Liver (tissue), 9 donors: ENCODE data around the gene PDCL2. TPM values are rescaled to one million over a fixed set of nuclear protein-coding genes. Genes with fewer than 3 reads are reported as not detected.

ENCODE experiments used
- DNase-seq: peaks from one replicate; pipeline ENCODE4 v3.0.0-alpha.2; 2017; ENCODE audit warnings: low spot score
- H3K27ac ChIP-seq, 2 donors: one replicate each; pipeline ENCODE4 v1.7.0; 2013; ENCODE audit warnings: inconsistent platforms in 2 of 2, low read length in 2 of 2, control low read depth in 1 of 2, low read depth in 1 of 2, mild to moderate bottlenecking in 1 of 2
- H3K27me3 ChIP-seq, 4 donors: one replicate each; pipeline versions ENCODE4 v1.6.1 to v1.7.0; 2013; ENCODE audit warnings: low read length in 3 of 4, inconsistent platforms in 1 of 4, mild to moderate bottlenecking in 1 of 4, moderate library complexity in 1 of 4; ENCODE audit not compliant: control insufficient read depth in 4 of 4, insufficient read depth in 4 of 4
- H3K36me3 ChIP-seq, 4 donors: one replicate each; pipeline versions ENCODE4 v1.6.1 to v1.7.0; 2013; ENCODE audit warnings: low read length in 3 of 4, mild to moderate bottlenecking in 3 of 4, low read depth in 1 of 4, moderate library complexity in 1 of 4; ENCODE audit not compliant: control insufficient read depth in 4 of 4, insufficient read depth in 3 of 4
- H3K4me1 ChIP-seq, 4 donors: one replicate each; pipeline versions ENCODE4 v1.6.1 to v1.7.0; 2013; ENCODE audit warnings: low read length in 3 of 4, mild to moderate bottlenecking in 3 of 4, moderate library complexity in 1 of 4; ENCODE audit not compliant: control insufficient read depth in 4 of 4, insufficient read depth in 4 of 4
- H3K4me3 ChIP-seq, 3 donors: one replicate each; pipeline versions ENCODE4 v1.6.1 to v1.7.0; 2013; ENCODE audit warnings: low read length in 3 of 3, control low read depth in 1 of 3, low read depth in 1 of 3, mild to moderate bottlenecking in 1 of 3
- H3K9ac ChIP-seq, 2 donors: one replicate each; pipeline ENCODE4 v1.7.0; 2013; ENCODE audit warnings: low read length in 2 of 2, mild to moderate bottlenecking in 2 of 2, moderate library complexity in 2 of 2, control low read depth in 1 of 2, low read depth in 1 of 2
- H3K9me3 ChIP-seq, 4 donors: one replicate each; pipeline versions ENCODE4 v1.6.1 to v1.7.0; 2013; ENCODE audit warnings: low read length in 3 of 4; ENCODE audit not compliant: control insufficient read depth in 4 of 4
- CTCF ChIP-seq: fragments of 150-350 bp; IDR thresholded peaks from 2 replicates; pipeline ENCODE4 v1.5.1; 2017; ENCODE audit warnings: improper control_type of control experiment, low read depth, low read length; ENCODE audit not compliant: missing input control
- FOXA1 ChIP-seq: IDR thresholded peaks from 2 replicates; pipeline ENCODE4 v1.6.1; 2016; ENCODE audit warnings: antibody characterized with exemption
- FOXA2 ChIP-seq: IDR thresholded peaks from 2 replicates; pipeline ENCODE4 v1.6.1; 2016; ENCODE audit warnings: antibody characterized with exemption
- HNF4A ChIP-seq, 2 donors: conservative IDR thresholded peaks; 2 replicates each; pipeline ENCODE4 v1.6.1; 2016; ENCODE audit warnings: antibody characterized with exemption in 2 of 2, mild to moderate bottlenecking in 2 of 2
- JUND ChIP-seq, 2 donors: IDR thresholded peaks; 2 replicates each; pipeline ENCODE4 v1.6.1; 2016; ENCODE audit warnings: antibody characterized with exemption in 2 of 2
- NR2F2 ChIP-seq: IDR thresholded peaks from 2 replicates; pipeline ENCODE4 v1.6.1; 2016; ENCODE audit warnings: antibody characterized with exemption
- RAD21 ChIP-seq, 2 donors: IDR thresholded peaks; 2 replicates each; pipeline ENCODE4 v1.6.1; 2016; ENCODE audit warnings: antibody characterized with exemption in 2 of 2, mild to moderate bottlenecking in 2 of 2
- REST ChIP-seq: IDR thresholded peaks from 2 replicates; pipeline ENCODE4 v1.6.1; 2016; ENCODE audit warnings: antibody characterized with exemption, mild to moderate bottlenecking
- ZBTB33 ChIP-seq: IDR thresholded peaks from 2 replicates; pipeline ENCODE4 v1.6.1; 2016; ENCODE audit warnings: antibody characterized with exemption
- WGBS: extraction: QIAGEN DNeasy Blood & Tissue Kit; methylation state at CpG from one replicate; pipeline ENCODE4 v1.1.7; 2013; 5-methylcytosine and 5-hydroxymethylcytosine counted together
- polyA plus RNA-seq, 2 donors: library from polyadenylated mRNA; stranded (reverse) in 1 of 2; unstranded in 1 of 2; fragments of 200-250 nt in 1 of 2; fragments of >200 nt in 1 of 2; fragmentation: Nextera tagmentation in 1 of 2; extraction: Ambion mirVana in 1 of 2; gene quantifications; one replicate each; pipeline versions ENCODE4 v1.2.1 to v1.2.3, GENCODE V29; 2013 to 2015
- total RNA-seq, 2 donors: library from RNA; depleted of rRNA; stranded (reverse); fragments of >200 nt; gene quantifications; one replicate each; pipeline ENCODE4 v1.2.3, GENCODE V29; 2014
- donor health status: healthy.
- donor health status: healthy.
- donor health status: healthy.
- donor health status: healthy.
- donor health status: healthy.

The PDCL2 gene
- total and polyA plus RNA-seq, 4 donors, result not detected

- Histone ChIP-seq H3K9me3 (no peaks in the 10 kb centered on the region), H3K36me3 (no peaks in the 10 kb centered on the region), H3K27ac (no peak overlapping the region), H3K4me3 (no peak overlapping the region), H3K4me1 (peaks cover 3 to 11% (median 6%) of the 10 kb centered on the region in 4 donors), H3K9ac (no peak overlapping the region), H3K27me3 (peaks cover 0 to 13% (median 8%) of the 10 kb centered on the region in 4 donors)
- 22% methylated on average over 12 of the region's 12 CpGs for WGBS
- TF ChIP-seq NR2F2, result no peak
- no peak for TF ChIP-seq RAD21 (IDR thresholded peaks at IDR 0.05)
- TF ChIP-seq CTCF, result no peak
- no peak for TF ChIP-seq ZBTB33
- no peak for TF ChIP-seq REST
- no peak for TF ChIP-seq HNF4A (conservative IDR thresholded peaks at IDR 0.05)
- no peak for TF ChIP-seq FOXA1
- DNase-seq, result no peak
Measured at GRCh38 chr4:55637272-55637820, 45.3 kb upstream of the PDCL2 start.

- no peaks in the 10 kb centered on the region for H3K36me3 ChIP-seq
- DNase-seq, result no peak
- peaks cover 0 to 13% (median 8%) of the 10 kb centered on the region in 4 donors for H3K27me3 ChIP-seq
- H3K9ac ChIP-seq, result no peak overlapping the region
- no peaks in the 10 kb centered on the region for H3K9me3 ChIP-seq
- TF ChIP-seq JUND (IDR thresholded peaks at IDR 0.05), result no peak
- no peak for TF ChIP-seq RAD21 (IDR thresholded peaks at IDR 0.05)
- no peak for TF ChIP-seq REST
- TF ChIP-seq FOXA2, result no peak
- 8% methylated on average over 7 of the region's 7 CpGs for WGBS
- peaks cover 3 to 11% (median 6%) of the 10 kb centered on the region in 4 donors for H3K4me1 ChIP-seq
- no peak overlapping the region for H3K27ac ChIP-seq
- H3K4me3 ChIP-seq, result peak overlapping the region in 1 of 3 donors; percentile 44
Measured at GRCh38 chr4:55636656-55636999, 44.6 kb upstream of the PDCL2 start.
